WI38 (cell line): ENCODE measurements around the gene PPY.
A peak's percentile ranks its signal among the peaks of the same experiment; 100 is the strongest.
"Not testable (repeated sequence)": the region's sequence is repeated elsewhere in the genome, so short reads cannot be mapped to it uniquely, and the experiment has no call there.

Experiments used
- H3K4me3 ChIP-seq: 2 replicates; pipeline ENCODE4 v1.5.1; 2011; ENCODE audit warnings: low read depth, mild to moderate bottlenecking, control low read depth, low read length
- TF ChIP-seq, protein P1 (sequence below): IDR thresholded peaks from 2 replicates; pipeline ENCODE4 v1.5.1; 2012; ENCODE audit warnings: low read depth, mild to moderate bottlenecking, control low read depth, low read length

Gene PPY

DNA sequence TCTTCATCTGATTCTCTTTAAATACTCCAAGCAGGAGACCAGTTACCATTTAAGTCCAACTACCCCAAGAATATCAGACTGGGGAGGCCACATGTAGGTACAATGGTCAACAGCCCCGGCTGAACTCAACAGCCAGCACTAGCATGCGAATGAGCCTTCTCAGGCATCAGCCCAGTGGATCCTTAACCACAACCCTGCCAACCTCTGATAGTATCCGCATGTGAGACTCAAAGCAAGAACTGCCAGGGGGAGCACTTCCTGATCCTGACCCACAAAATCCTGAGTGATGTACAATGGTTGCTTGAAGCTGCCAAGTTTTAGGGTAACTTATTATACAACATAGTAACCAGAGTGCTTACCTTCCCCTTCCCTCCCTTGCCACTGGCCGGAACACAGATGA, 7.5 kb upstream of the PPY start:
- H3K4me3 ChIP-seq = no peak overlapping the region
- TF ChIP-seq, protein P1, sequence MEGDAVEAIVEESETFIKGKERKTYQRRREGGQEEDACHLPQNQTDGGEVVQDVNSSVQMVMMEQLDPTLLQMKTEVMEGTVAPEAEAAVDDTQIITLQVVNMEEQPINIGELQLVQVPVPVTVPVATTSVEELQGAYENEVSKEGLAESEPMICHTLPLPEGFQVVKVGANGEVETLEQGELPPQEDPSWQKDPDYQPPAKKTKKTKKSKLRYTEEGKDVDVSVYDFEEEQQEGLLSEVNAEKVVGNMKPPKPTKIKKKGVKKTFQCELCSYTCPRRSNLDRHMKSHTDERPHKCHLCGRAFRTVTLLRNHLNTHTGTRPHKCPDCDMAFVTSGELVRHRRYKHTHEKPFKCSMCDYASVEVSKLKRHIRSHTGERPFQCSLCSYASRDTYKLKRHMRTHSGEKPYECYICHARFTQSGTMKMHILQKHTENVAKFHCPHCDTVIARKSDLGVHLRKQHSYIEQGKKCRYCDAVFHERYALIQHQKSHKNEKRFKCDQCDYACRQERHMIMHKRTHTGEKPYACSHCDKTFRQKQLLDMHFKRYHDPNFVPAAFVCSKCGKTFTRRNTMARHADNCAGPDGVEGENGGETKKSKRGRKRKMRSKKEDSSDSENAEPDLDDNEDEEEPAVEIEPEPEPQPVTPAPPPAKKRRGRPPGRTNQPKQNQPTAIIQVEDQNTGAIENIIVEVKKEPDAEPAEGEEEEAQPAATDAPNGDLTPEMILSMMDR = no peak

DNA sequence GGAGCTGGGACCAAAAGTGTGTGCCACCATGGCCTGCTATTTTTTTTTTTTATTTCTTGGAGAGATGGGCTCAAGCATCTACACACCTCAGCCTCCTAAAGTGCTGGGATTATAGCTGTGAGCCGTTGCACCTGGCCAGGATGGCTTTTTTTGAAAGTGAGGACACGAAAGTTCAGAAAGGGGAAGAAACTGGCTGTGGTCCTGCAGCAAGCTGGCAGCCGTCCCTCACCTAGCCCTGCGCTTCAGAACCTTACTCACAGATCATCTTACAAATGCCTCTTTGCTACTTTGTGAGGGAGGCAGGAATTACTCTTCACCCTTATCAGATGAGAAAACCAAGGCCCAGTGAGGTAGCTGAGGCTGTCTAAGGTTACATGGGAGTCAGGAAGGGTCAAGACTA, 4.5 kb upstream of the PPY start:
- TF ChIP-seq, protein P1 = no peak
- no peak overlapping the region for H3K4me3 ChIP-seq

DNA sequence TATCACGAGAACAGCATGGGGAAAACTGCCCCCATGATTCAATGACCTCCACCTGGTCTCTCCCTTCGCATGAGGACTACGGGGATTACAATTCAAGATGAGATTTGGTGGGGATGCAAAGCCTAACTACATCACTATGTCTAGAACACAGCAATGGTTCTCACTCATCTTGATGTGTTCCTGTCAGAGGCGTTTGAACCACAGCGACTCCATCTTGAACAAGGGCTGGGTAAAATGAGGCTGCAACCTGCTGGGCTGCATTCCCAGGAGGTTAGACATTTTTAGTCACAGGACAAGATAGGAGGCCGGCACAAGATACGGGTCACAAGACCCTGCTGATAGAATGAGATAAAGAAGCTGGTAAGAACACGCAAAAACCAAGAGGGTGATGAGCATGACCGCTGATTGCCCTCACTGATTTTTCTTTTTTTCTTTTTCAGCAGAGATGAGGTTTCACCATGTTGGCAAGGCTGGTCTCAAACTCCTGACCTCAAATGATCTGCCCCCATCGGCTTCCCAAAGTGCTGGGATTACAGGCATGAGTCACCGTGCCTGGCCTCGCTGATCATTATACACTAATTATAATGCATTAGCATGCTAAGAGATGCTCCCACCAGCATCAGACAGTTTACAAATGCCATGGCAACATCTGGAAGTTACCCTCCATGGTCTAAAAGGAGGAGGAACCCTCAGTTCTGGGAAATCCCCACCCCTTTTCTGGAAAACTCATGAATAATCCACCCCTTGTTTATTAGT, 3.0 kb upstream of the PPY start:
- H3K4me3 ChIP-seq = no peak overlapping the region
- TF ChIP-seq, protein P1 = no peak

DNA sequence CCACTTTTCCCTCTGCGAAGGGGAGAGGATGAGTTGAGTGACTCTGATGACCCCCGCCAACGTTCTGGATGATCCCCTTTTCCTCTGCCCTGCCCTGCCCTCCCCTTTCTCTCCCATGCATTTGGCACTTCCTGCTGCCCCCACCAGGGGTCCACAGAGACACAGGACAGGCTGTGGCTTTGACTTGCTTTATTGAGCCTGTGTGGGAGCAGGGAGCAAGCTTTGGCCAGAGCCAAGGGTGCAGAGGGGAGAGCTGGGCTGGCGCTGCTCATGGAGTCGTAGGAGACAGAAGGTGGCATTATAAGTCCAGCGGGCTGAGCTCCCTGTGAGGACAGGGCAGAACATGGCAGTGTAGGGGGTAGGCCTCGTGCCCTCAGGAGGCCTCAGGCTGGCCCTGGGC, 1.6 kb downstream of the PPY start:
- TF ChIP-seq, protein P1 = peak; percentile 71
- no peak overlapping the region for H3K4me3 ChIP-seq

DNA sequence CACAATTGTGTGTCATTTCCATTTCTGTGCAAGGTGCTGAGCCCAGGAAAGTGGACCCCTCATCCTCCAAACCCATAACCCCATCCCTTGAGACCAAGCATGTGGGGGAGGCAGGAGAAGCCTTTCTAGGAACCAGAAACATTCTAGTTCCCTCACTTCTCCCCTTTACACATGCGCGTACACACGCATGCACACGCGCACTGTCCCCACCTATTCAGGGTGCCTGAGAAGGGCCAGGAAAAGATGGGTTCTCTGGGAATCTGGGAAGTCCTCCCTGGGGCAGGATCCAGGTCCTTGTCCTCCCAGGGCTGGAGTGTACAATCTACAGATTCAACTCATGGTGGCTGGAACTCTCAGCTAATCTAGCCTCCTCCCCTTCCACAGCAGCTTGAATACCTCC, 2.4 kb downstream of the PPY start:
- no peak overlapping the region for H3K4me3 ChIP-seq
- TF ChIP-seq, protein P1 = no peak

DNA sequence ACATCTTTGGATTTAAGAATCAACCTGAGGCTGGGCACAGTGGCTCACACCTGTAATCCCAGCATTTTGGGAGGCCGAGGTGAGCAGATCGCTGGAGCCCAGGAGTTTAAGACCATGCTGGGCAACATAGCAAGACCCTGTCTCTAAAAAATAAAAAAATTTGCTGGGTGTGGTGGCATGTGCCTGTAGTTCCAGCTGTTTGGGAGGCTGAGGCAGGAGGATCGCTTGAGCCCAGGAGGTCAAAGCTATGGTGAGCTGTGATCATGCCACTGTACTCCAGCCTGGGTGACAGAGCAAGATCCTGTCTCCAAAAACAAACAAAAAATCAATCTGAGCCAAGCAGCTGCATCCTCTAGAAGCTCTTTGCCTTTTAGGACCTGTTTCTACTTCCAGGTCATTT, 2.8 kb downstream of the PPY start:
- not testable (repeated sequence) for H3K4me3 ChIP-seq

DNA sequence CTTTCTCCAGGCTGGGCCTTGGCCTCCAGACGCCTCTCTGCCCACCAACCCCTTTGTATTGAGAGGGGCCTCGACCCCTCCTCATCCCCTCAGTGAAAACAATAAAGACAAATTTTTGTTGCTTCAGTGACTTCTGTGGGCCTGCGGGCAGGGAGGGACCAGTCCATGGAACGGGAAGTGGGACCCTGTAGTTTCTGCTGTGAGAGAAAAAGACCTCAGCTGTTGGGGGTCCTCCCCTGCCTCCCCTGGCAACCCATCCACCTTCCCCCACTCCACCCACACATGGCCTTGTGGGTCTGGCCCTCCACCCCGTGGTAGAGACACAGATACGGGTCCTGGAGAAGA, 3.5 kb downstream of the PPY start:
- H3K4me3 ChIP-seq = no peak overlapping the region
- TF ChIP-seq, protein P1 = no peak

DNA sequence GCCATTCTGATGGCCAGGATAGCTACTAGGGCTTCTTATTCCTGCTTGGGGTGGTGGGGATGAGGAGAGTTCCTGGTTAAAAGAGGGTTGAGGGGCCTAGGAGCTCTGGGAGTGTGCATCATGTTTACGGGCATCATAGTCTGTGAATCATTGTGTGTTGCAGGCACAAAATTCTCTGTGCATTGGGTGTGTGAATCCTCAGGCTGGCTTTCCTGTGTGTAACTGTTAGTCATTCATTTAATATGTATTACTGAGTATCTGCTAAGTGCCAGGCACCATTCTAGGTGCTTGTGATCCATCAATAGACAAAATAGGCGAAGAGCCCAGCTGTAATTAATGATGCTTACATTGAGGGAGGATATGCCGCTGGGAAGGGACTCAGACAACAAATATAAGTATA, 5.8 kb downstream of the PPY start:
- TF ChIP-seq, protein P1 = no peak
- H3K4me3 ChIP-seq = no peak overlapping the region
